GM19023 (cell line): Measurements from ENCODE around the gene GBGT1.

ENCODE experiments used
- ATAC-seq: cut with Tn5 transposase; IDR thresholded peaks from one replicate; pipeline ENCODE4 v1.9.1; 2021; ENCODE audit warnings: mild to moderate bottlenecking, moderate library complexity; ENCODE audit not compliant: unreplicated experiment

Gene GBGT1

GRCh38 chr9:133117271-133118178 is 46.2 kb downstream of the GBGT1 start:
- ATAC-seq = no peak

- no peak for ATAC-seq
Measured at GRCh38 chr9:133116346-133117231, 47.1 kb downstream of the GBGT1 start.

DNA sequence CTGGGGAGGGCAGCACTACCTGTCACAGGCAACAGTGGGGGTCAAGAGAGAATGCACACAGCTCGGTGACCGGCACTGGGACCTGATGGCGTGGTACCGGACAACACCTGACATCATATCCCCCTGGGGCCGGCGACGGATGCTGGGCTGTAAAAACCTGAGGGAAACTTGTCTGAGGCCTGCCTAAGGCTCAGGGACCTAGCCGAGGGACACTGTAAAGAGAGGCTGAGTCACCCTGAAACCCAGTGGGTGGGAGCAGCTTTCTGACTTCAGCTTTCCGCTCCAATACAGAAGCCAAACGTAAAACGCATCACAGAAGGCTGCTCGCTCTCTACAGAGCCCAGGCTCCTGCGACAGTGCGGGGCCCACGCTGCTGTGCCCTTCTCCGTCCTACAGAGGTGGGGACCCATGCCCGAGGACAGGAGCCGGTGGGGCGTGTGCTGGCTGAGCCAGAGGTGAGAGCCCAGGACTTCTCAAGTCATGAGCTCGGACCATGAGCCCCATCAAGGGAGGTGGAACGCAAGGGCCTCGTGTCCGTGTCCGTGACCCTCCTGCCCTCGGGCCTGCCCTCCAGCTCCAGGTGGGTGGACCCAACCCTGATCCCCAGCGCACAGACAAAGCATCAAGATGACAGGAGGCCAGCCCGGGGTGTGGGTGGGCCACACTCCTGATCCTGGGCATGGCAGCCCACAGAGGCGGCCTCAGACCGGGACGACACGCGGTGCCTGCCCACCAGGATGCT is 47.9 kb downstream of the GBGT1 start:
- peak; percentile 74 for ATAC-seq

- ATAC-seq = no peak
Measured at GRCh38 chr9:133114886-133115603, 48.7 kb downstream of the GBGT1 start.

GRCh38 chr9:133113949-133114885 is 49.5 kb downstream of the GBGT1 start:
- ATAC-seq = no peak

DNA sequence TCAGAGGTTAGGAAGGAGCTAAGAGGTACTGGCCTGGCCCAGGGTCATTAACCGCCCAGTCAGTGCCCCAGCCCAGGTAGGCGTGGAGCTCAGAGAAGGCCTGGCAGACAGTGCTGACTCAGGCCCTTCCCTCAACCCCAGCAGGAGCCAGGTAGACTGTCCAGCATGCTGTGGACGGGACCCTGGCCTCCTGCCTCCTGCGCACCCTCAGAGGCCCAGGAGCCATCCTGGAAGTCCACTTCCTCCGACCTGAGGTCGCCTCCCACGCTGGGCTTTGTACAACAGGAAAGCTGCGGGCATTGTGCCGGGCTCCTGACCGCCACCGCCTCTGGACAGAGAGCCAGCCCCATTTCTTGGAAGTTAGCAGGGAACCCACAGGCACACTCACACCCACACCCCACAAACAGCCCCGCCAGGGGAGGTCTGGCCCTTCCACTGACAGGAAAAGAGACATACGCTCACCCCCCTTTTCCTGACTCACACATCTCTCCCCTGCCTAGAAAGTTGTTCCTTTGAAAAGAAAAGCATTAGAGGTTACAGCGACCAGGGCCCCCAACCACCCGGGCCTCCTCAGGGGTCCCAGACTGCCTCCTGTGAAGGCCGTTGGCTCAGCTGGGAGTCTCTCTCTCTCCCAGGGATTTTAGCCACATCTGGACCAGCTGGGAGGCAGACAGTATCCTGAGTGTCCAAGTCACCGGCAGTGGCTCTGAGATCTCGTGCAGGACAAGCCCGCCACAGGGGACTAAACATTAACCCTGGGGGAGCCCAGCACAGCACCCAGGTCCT is 50.4 kb downstream of the GBGT1 start:
- ATAC-seq = no peak

GRCh38 chr9:133112663-133113026 is 51.1 kb downstream of the GBGT1 start:
- no peak for ATAC-seq

DNA sequence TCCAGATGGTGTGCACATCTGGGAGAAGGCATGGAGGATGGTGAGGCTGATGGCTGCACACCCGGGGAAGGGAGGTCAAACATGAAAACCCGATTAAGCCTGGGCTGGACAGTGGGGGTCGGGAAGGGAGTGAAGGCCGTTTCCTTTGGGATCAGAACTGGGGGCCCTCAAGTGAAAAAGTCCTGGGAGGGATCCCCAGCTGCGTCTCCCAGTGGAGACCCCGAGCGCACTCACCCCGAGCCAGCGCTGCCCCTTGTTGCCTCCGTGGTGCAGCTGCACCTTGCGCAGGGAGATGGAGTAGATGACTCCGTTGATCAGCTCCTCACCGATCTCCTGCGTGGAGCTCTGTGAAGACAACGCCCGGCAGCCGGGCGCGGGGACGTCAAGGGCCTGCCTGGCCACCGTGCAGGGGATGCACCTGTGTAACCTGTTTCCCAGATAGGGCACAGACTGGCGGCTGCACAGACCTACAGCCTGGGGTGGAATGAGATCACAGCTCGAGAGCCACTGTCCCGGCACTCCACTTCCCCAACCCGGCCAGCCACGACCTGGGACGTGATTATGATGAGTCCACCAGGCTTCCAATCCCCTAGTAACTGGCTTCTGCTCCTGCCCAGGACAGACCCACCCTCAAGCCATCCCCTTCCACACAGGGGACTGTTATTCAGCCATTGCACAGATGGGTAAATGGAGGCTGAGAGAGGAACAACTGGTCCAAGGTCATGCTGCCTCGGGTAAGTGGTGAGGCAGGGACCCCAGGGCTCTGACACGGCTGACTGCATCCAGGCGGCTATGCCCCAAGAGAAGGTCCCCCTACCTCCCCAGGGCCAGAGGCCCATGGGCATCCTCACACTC is 51.7 kb downstream of the GBGT1 start:
- ATAC-seq = no peak

DNA sequence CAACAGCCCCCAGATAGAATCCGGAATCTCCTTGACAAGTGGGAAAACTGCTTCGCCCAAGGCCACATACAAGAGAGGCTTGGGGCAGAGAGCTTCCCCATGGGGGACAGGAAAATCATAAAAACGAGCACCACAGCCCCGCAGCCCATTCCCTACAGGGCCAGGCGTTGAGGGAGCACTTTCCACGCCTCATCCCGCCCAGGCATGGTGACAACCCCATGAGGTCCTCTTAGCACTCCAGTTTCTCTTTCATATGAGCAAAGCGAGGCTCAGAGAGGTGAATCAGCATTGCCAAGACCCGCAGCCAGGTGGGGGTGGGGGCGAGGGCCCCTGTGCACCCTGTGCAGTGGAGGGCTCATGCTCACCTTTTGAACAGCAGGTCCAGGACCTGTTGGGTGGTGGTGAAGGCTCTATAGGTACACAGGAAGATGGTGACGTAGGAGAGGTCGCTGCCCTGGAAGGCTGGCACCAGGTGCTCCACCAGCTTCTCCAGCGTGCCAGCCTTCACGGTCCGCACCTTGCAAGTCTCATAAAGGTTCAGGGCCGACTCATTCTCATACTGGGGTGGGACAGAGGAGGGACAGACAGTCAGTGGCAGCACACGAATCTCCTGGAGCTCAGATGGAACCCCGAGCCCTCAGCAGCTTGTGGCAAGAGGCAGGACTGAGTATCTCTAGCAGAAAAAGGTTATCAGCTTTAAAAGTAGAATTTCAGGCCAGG is 53.6 kb downstream of the GBGT1 start:
- ATAC-seq = no peak

DNA sequence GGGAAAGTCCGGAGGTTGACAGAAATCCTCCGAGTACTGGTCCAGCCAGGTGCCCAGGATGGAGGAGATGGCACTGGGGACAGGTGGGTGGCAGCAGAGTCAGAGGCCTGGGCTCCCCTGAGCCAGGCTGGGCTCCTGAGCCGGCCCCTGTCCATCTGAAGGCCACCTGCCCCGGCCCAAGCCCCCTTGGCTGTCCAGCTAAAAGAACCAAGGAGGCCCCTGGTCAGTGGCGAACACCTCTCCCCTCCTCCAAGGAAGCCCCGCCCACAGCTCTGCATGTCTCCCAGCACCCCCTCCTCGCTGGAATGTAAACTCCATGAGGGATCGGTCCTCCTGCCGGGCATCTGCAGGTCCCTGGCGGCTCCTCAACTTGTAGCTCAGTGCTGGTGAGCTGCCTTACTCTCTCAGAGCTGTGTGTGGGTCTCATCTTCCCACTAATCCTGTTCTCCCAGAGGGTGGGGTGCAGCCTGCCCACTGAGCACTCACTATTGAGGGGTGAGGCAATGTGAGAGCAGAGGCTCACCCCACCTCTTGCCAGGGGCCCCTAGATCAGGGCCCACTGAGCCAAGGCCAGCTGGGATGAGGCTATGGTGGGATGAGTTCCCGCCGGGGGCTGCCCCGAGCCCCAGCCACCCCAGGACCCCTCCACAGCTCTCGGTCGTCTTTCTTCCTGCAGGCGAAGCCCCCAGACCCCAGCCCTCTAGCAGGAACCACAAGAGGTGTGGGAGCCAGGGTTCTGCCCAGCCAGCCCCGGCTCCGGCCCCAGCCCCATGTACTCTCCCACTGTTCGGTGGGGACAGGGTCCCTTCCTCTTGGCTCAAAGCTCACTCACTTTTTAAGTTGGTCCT is 54.7 kb downstream of the GBGT1 start:
- no peak for ATAC-seq

DNA sequence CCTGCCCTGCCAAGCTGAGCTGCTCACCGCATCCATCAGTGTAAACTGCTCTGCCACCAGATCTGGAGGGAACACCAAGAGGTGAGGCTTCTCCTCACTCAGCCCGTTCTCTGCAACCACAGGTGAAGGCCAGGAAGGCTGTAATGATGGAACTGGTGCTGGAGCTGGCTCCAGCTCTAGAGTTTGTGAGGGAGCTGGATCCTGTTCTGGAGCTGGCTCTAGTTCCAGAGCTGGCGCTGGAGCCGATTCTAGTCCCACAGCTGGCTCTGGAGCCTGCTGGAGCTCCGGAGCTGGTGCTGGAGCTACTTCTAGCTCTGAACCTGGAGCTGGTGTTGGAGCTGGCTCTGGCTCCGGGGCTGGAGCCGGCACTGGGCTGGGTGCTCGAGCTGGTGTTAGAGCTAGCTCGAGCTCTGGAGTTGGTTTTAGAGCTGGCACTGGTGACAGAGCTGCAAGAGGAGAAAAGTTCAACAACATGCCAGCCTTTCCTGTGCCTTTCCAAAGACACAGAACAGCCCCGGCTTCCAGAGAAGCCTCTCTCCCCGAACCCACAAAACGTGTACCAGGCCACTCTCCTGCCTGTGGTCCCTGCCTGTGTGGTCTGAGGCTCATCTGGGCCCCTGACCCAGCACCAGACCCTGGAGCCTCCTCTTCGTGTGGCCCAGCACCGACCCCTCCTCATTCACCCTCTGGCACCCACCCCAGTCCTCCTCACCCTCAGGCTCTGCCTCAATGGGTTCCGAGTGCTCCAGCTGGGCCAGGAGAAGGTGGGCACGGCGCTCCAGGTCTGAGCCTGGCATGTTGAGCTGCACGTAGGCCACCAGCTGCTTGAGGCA is 55.5 kb downstream of the GBGT1 start:
- no peak for ATAC-seq

GRCh38 chr9:133107245-133107722 is 56.4 kb downstream of the GBGT1 start:
- ATAC-seq = no peak

- no peak for ATAC-seq
Measured at GRCh38 chr9:133106511-133107244, 57.0 kb downstream of the GBGT1 start.

DNA sequence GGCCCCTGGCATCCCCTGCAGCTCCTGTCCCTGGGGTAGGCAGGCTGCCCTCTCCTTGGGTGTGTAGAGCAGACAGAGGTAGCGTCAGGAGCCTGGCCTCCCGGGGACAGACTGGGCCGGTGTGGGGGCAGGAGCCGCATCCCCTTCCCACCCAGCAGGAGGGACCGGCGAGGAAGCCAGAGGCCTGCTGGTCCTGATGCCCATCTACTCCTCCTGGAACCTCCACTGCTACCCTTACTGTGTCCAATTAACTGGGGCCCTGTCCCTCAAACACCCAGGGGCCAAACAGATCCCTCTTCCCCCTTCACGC is 58.3 kb downstream of the GBGT1 start:
- no peak for ATAC-seq
